Hepatocyte (in vitro differentiated cells): ENCODE results near the gene LAP3. TPM values are rescaled to one million over a fixed set of nuclear protein-coding genes. Genes with fewer than 3 reads are reported as not detected.

Experiments
- DNase-seq: peaks from one replicate; pipeline ENCODE4 v3.0.0-alpha.2; 2016; ENCODE audit warnings: low spot score
- H2AFZ ChIP-seq: fragments of 200-600 bp; sonication (generic); 2 replicates; pipeline ENCODE4 v1.6.0; 2016; ENCODE audit warnings: antibody characterized with exemption, mild to moderate bottlenecking
- H3K27ac ChIP-seq: fragments of 200-600 bp; sonication (generic); 2 replicates; pipeline ENCODE4 v1.5.1; 2016; ENCODE audit warnings: mild to moderate bottlenecking
- H3K27me3 ChIP-seq: fragments of 200-600 bp; sonication (generic); 2 replicates; pipeline ENCODE4 v1.6.1; 2016
- H3K36me3 ChIP-seq: fragments of 200-600 bp; sonication (generic); replicated peaks from 2 replicates; pipeline ENCODE4 v1.5.1; 2016; ENCODE audit warnings: low read depth; ENCODE audit not compliant: insufficient read depth
- H3K4me1 ChIP-seq: fragments of 200-600 bp; sonication (generic); 2 replicates; pipeline ENCODE4 v1.5.1; 2016; ENCODE audit warnings: mild to moderate bottlenecking, moderate library complexity; ENCODE audit not compliant: insufficient read depth
- H3K4me2 ChIP-seq: fragments of 200-600 bp; sonication (generic); 2 replicates; pipeline ENCODE4 v1.6.0; 2016
- H3K4me3 ChIP-seq: fragments of 200-600 bp; sonication (generic); 2 replicates; pipeline ENCODE4 v1.5.1; 2016; ENCODE audit warnings: mild to moderate bottlenecking
- H3K79me2 ChIP-seq: fragments of 200-600 bp; sonication (generic); 2 replicates; pipeline ENCODE4 v1.6.0; 2017; ENCODE audit warnings: mild to moderate bottlenecking
- H3K9me2 ChIP-seq: fragments of 200-600 bp; sonication (generic); replicated peaks from 2 replicates; pipeline ENCODE4 v1.6.0; 2017; ENCODE audit warnings: mild to moderate bottlenecking; ENCODE audit not compliant: insufficient read depth
- H3K9me3 ChIP-seq: fragments of 200-600 bp; sonication (generic); 2 replicates; pipeline ENCODE4 v1.5.1; 2016; ENCODE audit warnings: low read depth, mild to moderate bottlenecking
- H4K20me1 ChIP-seq: fragments of 200-600 bp; sonication (generic); 2 replicates; pipeline ENCODE4 v1.6.0; 2016; ENCODE audit warnings: mild to moderate bottlenecking; ENCODE audit not compliant: insufficient read depth, poor library complexity, severe bottlenecking
- CTCF ChIP-seq: fragments of 200-600 bp; sonication (generic); IDR thresholded peaks from 2 replicates; pipeline ENCODE4 v1.5.1; 2016; ENCODE audit warnings: antibody characterized with exemption, mild to moderate bottlenecking; ENCODE audit not compliant: poor library complexity
- EZH2 ChIP-seq: fragments of 200-600 bp; sonication (generic); IDR thresholded peaks from 2 replicates; pipeline ENCODE4 v1.6.1; 2016; ENCODE audit warnings: antibody characterized with exemption, mild to moderate bottlenecking, borderline replicate concordance
- EZH2phosphoT487 ChIP-seq: fragments of 200-600 bp; sonication (generic); IDR thresholded peaks from one replicate; pipeline ENCODE4 v1.6.1; 2018; ENCODE audit warnings: antibody characterized with exemption, mild to moderate bottlenecking, low read depth, moderate library complexity; ENCODE audit not compliant: unreplicated experiment, severe bottlenecking
- WGBS: methylation state at CpG from one replicate; pipeline ENCODE4 v1.1.6; 2016; ENCODE audit warnings: low lambda C conversion rate; ENCODE audit errors: missing lambda C conversion rate; 5-methylcytosine and 5-hydroxymethylcytosine counted together
- polyA plus RNA-seq: library from polyadenylated mRNA; unstranded; fragments of >200 nt; fragmentation: Nextera tagmentation; extraction: Ambion mirVana; gene quantifications from 2 replicates; pipeline ENCODE4 v1.2.1, GENCODE V29; 2016
- total RNA-seq: library from RNA; depleted of rRNA; stranded (reverse); fragments of >200 nt; gene quantifications from 2 replicates; pipeline ENCODE4 v1.2.3, GENCODE V29; 2014

LAP3 gene
- total and polyA plus RNA-seq, 2 experiments from 2014 or later = 53.2 to 76.4 TPM

GRCh38 chr4:17595471-17596005 lies 18.5 kb downstream of the LAP3 start:
- Histone ChIP-seq H3K9me3 (no peaks in the 10 kb centered on the region), H3K4me3 (no peak overlapping the region), H3K4me1 (no peaks in the 10 kb centered on the region), H2AFZ (no peak overlapping the region), H3K4me2 (no peak overlapping the region), H3K36me3 (no peaks in the 10 kb centered on the region), H3K79me2 (no peaks in the 10 kb centered on the region), H4K20me1 (no peaks in the 10 kb centered on the region), H3K27ac (no peak overlapping the region), H3K27me3 (no peaks in the 10 kb centered on the region), H3K9me2 (no peaks in the 10 kb centered on the region)
- WGBS = 94% methylated on average over 6 of the region's 6 CpGs
- TF ChIP-seq EZH2 (no peak), EZH2phosphoT487 (no peak), CTCF (no peak)
- DNase-seq = no peak

GRCh38 chr4:17597517-17597916 lies 20.5 kb downstream of the LAP3 start:
- Histone ChIP-seq H4K20me1 (no peaks in the 10 kb centered on the region), H3K4me1 (no peaks in the 10 kb centered on the region), H3K27ac (no peak overlapping the region), H3K27me3 (no peaks in the 10 kb centered on the region), H3K4me2 (no peak overlapping the region), H2AFZ (no peak overlapping the region), H3K4me3 (no peak overlapping the region), H3K9me3 (no peaks in the 10 kb centered on the region), H3K9me2 (no peaks in the 10 kb centered on the region), H3K36me3 (no peaks in the 10 kb centered on the region), H3K79me2 (no peaks in the 10 kb centered on the region)
- peak; percentile 42 for DNase-seq
- no peak for TF ChIP-seq EZH2phosphoT487
- TF ChIP-seq CTCF = peak; percentile 46
- TF ChIP-seq EZH2 = no peak
- 81% methylated on average over 7 of the region's 7 CpGs for WGBS

GRCh38 chr4:17599826-17600225 lies 22.8 kb downstream of the LAP3 start:
- Histone ChIP-seq H3K36me3 (no peaks in the 10 kb centered on the region), H3K4me2 (no peak overlapping the region), H3K9me2 (no peaks in the 10 kb centered on the region), H2AFZ (no peak overlapping the region), H3K9me3 (no peaks in the 10 kb centered on the region), H3K79me2 (no peaks in the 10 kb centered on the region), H4K20me1 (no peaks in the 10 kb centered on the region), H3K4me1 (no peaks in the 10 kb centered on the region), H3K27me3 (no peaks in the 10 kb centered on the region), H3K27ac (no peak overlapping the region), H3K4me3 (no peak overlapping the region)
- no peak for DNase-seq
- TF ChIP-seq CTCF (no peak), EZH2 (no peak), EZH2phosphoT487 (no peak)
- WGBS = 94% methylated on average over 1 of the region's 1 CpG

GRCh38 chr4:17605236-17605635 lies 28.2 kb downstream of the LAP3 start:
- no peak overlapping the region for H3K4me2 ChIP-seq
- H4K20me1 ChIP-seq = no peaks in the 10 kb centered on the region
- no peaks in the 10 kb centered on the region for H3K36me3 ChIP-seq
- no peaks in the 10 kb centered on the region for H3K9me3 ChIP-seq
- no peak for TF ChIP-seq CTCF
- no peak for TF ChIP-seq EZH2phosphoT487
- TF ChIP-seq EZH2 = no peak
- no peak overlapping the region for H2AFZ ChIP-seq
- no peak for DNase-seq
- no peaks in the 10 kb centered on the region for H3K79me2 ChIP-seq
- H3K27me3 ChIP-seq = no peaks in the 10 kb centered on the region
- H3K4me3 ChIP-seq = no peak overlapping the region
- no peaks in the 10 kb centered on the region for H3K9me2 ChIP-seq
- no peak overlapping the region for H3K27ac ChIP-seq
- 69% methylated on average over 3 of the region's 3 CpGs for WGBS
- H3K4me1 ChIP-seq = no peaks in the 10 kb centered on the region
